Measurements from ENCODE around the gene ATXN2L. TPM values are rescaled to one million over a fixed set of nuclear protein-coding genes. Genes with fewer than 3 reads are reported as not detected.

ATXN2L gene
- total RNA-seq, 1 experiment from 2014 or later = 309 TPM

- Histone ChIP-seq H3K27ac (ENCODE audit: insufficient read length, low read depth, low read length) (no peak overlapping the region), H3K18ac (ENCODE audit: insufficient read length, low read depth, low read length) (peak overlapping the region; percentile 86), H3K79me2 (ENCODE audit: insufficient read depth, low read length) (peaks cover 19% of the 10 kb centered on the region; the same call in 1 of the 2 replicates), H3K9ac (ENCODE audit: extremely low read depth, insufficient read length, low read length) (peak overlapping the region; percentile 81), H3K4ac (ENCODE audit: low read depth, low read length) (no peak overlapping the region; the same call in 1 of the 2 replicates), H3K9me3 (ENCODE audit: control insufficient read depth, low read depth, low read length) (no peaks in the 10 kb centered on the region), H3K23me2 (ENCODE audit: insufficient read length, low read depth, low read length, poor library complexity, severe bottlenecking) (peaks cover 6% of the 10 kb centered on the region), H3K4me2 (ENCODE audit: insufficient read depth, insufficient read length, low read length) (peak overlapping the region; percentile 94), H3K79me1 (ENCODE audit: insufficient read depth, low read depth, low read length, poor library complexity, severe bottlenecking) (no peaks in the 10 kb centered on the region), H2BK20ac (ENCODE audit: low read depth, low read length, poor library complexity, severe bottlenecking) (no peak overlapping the region), H2BK120ac (ENCODE audit: low read depth, low read length, poor library complexity, severe bottlenecking) (no peak overlapping the region), H4K20me1 (ENCODE audit: control insufficient read depth, insufficient read depth, insufficient read length) (no peaks in the 10 kb centered on the region), H4K91ac (ENCODE audit: insufficient read length, low read depth, low read length) (no peak overlapping the region), H3K56ac (ENCODE audit: insufficient read length, low read depth, low read length) (no peak overlapping the region), H3K27me3 (ENCODE audit: insufficient read depth, low read length) (no peaks in the 10 kb centered on the region), H2AK5ac (ENCODE audit: insufficient read length, low read length) (no peak overlapping the region), H3T11ph (ENCODE audit: low read length) (no peak overlapping the region), H4K5ac (ENCODE audit: insufficient read length, low read depth, low read length) (no peak overlapping the region), H3K4me1 (ENCODE audit: insufficient read depth, low read length) (no peaks in the 10 kb centered on the region), H2BK15ac (ENCODE audit: low read depth, low read length) (no peak overlapping the region), H2BK12ac (ENCODE audit: insufficient read length, low read depth, low read length) (no peak overlapping the region), H2BK5ac (ENCODE audit: insufficient read length, low read length) (no peak overlapping the region), H4K8ac (replicated peaks; ENCODE audit: insufficient read length, low read depth, low read length) (no peak overlapping the region), H3K14ac (ENCODE audit: insufficient read depth, low read length) (peak overlapping the region; percentile 92), H3K23ac (ENCODE audit: insufficient read length, low read depth, low read length) (no peak overlapping the region), H2AFZ (ENCODE audit: low read length) (no peak overlapping the region)
- Mint-ChIP-seq H3K4me1 (peaks cover 29 to 34% of the 10 kb centered on the region in 2 experiments), H3K4me3 (peak overlapping the region; percentile 98), H3K9me3 (no peaks in the 10 kb centered on the region; a peak in 1 of 5 replicates), H3K27me3 (ENCODE audit: low read depth) (no peaks in the 10 kb centered on the region), H3K36me3 (ENCODE audit: insufficient read depth in 1 of 3, low read depth in 3 of 3) (peaks cover 35 to 54% (median 49%) of the 10 kb centered on the region in 3 experiments; a peak in 6 of 7 replicates), H3K27ac (peak overlapping the region in 1 of 3 experiments; percentile 79; a peak in 1 of 7 replicates)
- WGBS (ENCODE audit: extremely low coverage, insufficient read length, low lambda C conversion rate) = no CpG with 5 or more reads among the region's 62 CpGs
- DNase-seq = no peak
- TF ChIP-seq, protein P1, sequence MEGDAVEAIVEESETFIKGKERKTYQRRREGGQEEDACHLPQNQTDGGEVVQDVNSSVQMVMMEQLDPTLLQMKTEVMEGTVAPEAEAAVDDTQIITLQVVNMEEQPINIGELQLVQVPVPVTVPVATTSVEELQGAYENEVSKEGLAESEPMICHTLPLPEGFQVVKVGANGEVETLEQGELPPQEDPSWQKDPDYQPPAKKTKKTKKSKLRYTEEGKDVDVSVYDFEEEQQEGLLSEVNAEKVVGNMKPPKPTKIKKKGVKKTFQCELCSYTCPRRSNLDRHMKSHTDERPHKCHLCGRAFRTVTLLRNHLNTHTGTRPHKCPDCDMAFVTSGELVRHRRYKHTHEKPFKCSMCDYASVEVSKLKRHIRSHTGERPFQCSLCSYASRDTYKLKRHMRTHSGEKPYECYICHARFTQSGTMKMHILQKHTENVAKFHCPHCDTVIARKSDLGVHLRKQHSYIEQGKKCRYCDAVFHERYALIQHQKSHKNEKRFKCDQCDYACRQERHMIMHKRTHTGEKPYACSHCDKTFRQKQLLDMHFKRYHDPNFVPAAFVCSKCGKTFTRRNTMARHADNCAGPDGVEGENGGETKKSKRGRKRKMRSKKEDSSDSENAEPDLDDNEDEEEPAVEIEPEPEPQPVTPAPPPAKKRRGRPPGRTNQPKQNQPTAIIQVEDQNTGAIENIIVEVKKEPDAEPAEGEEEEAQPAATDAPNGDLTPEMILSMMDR (conservative IDR thresholded peaks at IDR 0.05) = no peak
These were observed 583 bp downstream of the ATXN2L start for GRCh38 chr16:28823291-28823872.

Measured in H9 (cell line).